Progenitor cell of endocrine pancreas (in vitro differentiated cells): Measurements from ENCODE around the gene ERICH2. TPM values are rescaled to one million over a fixed set of nuclear protein-coding genes. Genes with fewer than 3 reads are reported as not detected.

Source experiments
- DNase-seq: peaks from one replicate; pipeline ENCODE4 v3.0.0; 2021; ENCODE audit warnings: low spot score; ENCODE audit not compliant: unreplicated experiment
- H3K27ac Mint-ChIP-seq: 2 replicates; pipeline ENCODE4 v1.8.0; 2021; ENCODE audit warnings: mild to moderate bottlenecking, moderate library complexity, mixed read lengths
- H3K27me3 Mint-ChIP-seq: 2 replicates; pipeline ENCODE4 v1.8.0; 2021; ENCODE audit warnings: mixed read lengths
- H3K36me3 Mint-ChIP-seq: 2 replicates; pipeline ENCODE4 v1.8.0; 2022; ENCODE audit warnings: mixed read lengths; ENCODE audit not compliant: insufficient read depth
- H3K4me1 Mint-ChIP-seq: 2 replicates; pipeline ENCODE4 v1.8.0; 2021; ENCODE audit warnings: low read depth, mixed read lengths
- H3K4me3 Mint-ChIP-seq: 2 replicates; pipeline ENCODE4 v1.8.0; 2021; ENCODE audit warnings: low read depth, mild to moderate bottlenecking, moderate library complexity, mixed read lengths
- H3K9me3 Mint-ChIP-seq: 2 replicates; pipeline ENCODE4 v1.8.0; 2021; ENCODE audit warnings: low read depth, mixed read lengths
- CTCF ChIP-seq: fragments of 200-600 bp; sonication (generic); IDR thresholded peaks from one replicate; pipeline ENCODE4 v1.5.0; 2021; ENCODE audit warnings: antibody characterized with exemption, mild to moderate bottlenecking; ENCODE audit not compliant: unreplicated experiment
- total RNA-seq: library from RNA; stranded (reverse); gene quantifications from 2 replicates; pipeline ENCODE4 v1.2.1, GENCODE V29; 2021

Gene ERICH2
- total RNA-seq, 1 donor from 2014 or later = 1.1 TPM

GRCh38 chr2:170846314-170846713, 76.1 kb downstream of the ERICH2 start:
- H3K4me3 Mint-ChIP-seq = no peak overlapping the region
- no peak overlapping the region for H3K27ac Mint-ChIP-seq
- H3K36me3 Mint-ChIP-seq = no peaks in the 10 kb centered on the region
- peaks cover 4% of the 10 kb centered on the region for H3K9me3 Mint-ChIP-seq
- no peaks in the 10 kb centered on the region for H3K4me1 Mint-ChIP-seq
- H3K27me3 Mint-ChIP-seq = no peaks in the 10 kb centered on the region
- TF ChIP-seq CTCF = no peak
- DNase-seq = no peak

DNA sequence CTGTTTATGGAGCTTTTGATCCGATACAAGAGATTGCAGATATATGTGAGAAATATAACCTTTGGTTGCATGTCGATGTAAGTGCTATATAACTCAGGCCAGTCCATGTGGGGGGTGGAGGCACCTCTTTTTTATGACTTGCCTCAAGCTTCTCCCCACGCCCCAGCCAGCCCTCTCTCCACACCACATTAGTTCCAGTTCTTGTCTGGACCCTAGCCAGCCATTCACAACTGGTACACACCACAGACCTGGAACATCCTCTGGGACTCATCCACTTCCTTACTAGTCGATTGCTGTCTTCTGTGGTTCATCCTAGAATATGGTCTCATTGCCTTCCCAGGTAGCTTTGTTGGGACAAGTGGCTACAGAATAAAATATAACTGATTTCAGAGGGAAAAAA, 77.5 kb downstream of the ERICH2 start:
- TF ChIP-seq CTCF = no peak
- H3K4me1 Mint-ChIP-seq = no peaks in the 10 kb centered on the region
- peaks cover 4% of the 10 kb centered on the region for H3K9me3 Mint-ChIP-seq
- no peak overlapping the region for H3K4me3 Mint-ChIP-seq
- H3K27me3 Mint-ChIP-seq = no peaks in the 10 kb centered on the region
- no peaks in the 10 kb centered on the region for H3K36me3 Mint-ChIP-seq
- DNase-seq = no peak
- H3K27ac Mint-ChIP-seq = no peak overlapping the region

Other genes starting within 250 kb of the ERICH2 start
- gene SP5, start 55.0 kb upstream of the ERICH2 start, total RNA-seq = 0.60 and 1.9 TPM in 2 replicates
- gene GAD1, start 46.5 kb downstream of the ERICH2 start, total RNA-seq = 0.27 and 0.43 TPM in 2 replicates
- 64.3 and 66.9 TPM in 2 replicates for gene GORASP2, start 158.9 kb downstream of the ERICH2 start, total RNA-seq